Prostate gland (tissue), 2 donors: ENCODE results near the gene LRRC75B.
"Not testable (repeated sequence)": the region's sequence is repeated elsewhere in the genome, so short reads cannot be mapped to it uniquely, and the experiment has no call there.

Experiments used
- POLR2AphosphoS5 ChIP-seq: sonication (generic); formaldehyde crosslinking; IDR thresholded peaks from one replicate; pipeline ENCODE4 v1.6.1; 2017; ENCODE audit warnings: antibody characterized with exemption
- TF ChIP-seq, protein P1 (sequence below), 4 experiments: fragments of 200-600 bp in 2 of 4; fragments of 450-650 bp in 2 of 4; sonication (generic) in 2 of 4; IDR thresholded peaks; 1 replicate in 3 of 4; 2 replicates in 1 of 4; pipeline ENCODE4 v1.5.1; 2016 to 2019; ENCODE audit warnings: antibody characterized with exemption in 4 of 4, mild to moderate bottlenecking in 2 of 4, moderate library complexity in 2 of 4

- TF ChIP-seq, protein P1, sequence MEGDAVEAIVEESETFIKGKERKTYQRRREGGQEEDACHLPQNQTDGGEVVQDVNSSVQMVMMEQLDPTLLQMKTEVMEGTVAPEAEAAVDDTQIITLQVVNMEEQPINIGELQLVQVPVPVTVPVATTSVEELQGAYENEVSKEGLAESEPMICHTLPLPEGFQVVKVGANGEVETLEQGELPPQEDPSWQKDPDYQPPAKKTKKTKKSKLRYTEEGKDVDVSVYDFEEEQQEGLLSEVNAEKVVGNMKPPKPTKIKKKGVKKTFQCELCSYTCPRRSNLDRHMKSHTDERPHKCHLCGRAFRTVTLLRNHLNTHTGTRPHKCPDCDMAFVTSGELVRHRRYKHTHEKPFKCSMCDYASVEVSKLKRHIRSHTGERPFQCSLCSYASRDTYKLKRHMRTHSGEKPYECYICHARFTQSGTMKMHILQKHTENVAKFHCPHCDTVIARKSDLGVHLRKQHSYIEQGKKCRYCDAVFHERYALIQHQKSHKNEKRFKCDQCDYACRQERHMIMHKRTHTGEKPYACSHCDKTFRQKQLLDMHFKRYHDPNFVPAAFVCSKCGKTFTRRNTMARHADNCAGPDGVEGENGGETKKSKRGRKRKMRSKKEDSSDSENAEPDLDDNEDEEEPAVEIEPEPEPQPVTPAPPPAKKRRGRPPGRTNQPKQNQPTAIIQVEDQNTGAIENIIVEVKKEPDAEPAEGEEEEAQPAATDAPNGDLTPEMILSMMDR (IDR thresholded peaks at IDR 0.05): not testable (repeated sequence)
- TF ChIP-seq POLR2AphosphoS5: not testable (repeated sequence)
These were observed 49.4 kb upstream of the LRRC75B start for GRCh38 chr22:24642307-24642706.
